SK-N-SH (cell line): ENCODE data around the gene ADAD2.

Source experiments
- CTCF ChIP-seq: fragments of 200-600 bp; sonication (generic); IDR thresholded peaks from 2 replicates; pipeline ENCODE4 v1.6.1; 2017; ENCODE audit warnings: antibody characterized with exemption, mild to moderate bottlenecking, moderate library complexity
- EP300 ChIP-seq, 2 experiments: IDR thresholded peaks; 2 replicates each; pipeline versions ENCODE4 v1.4.0 to v1.6.1; 2012; ENCODE audit warnings: borderline replicate concordance in 1 of 2, low read depth in 1 of 2, low read length in 1 of 2
- MAX ChIP-seq: IDR thresholded peaks from 2 replicates; pipeline ENCODE4 v1.4.0; 2012; ENCODE audit warnings: low read depth
- NRF1 ChIP-seq: IDR thresholded peaks from 2 replicates; pipeline ENCODE4 v1.6.1; 2012; ENCODE audit warnings: low read depth, mild to moderate bottlenecking, low read length
- POLR2AphosphoS5 ChIP-seq: IDR thresholded peaks from 2 replicates; pipeline ENCODE4 v1.6.1; 2012; ENCODE audit warnings: low read depth, low read length
- RAD21 ChIP-seq: IDR thresholded peaks from 2 replicates; pipeline ENCODE4 v1.6.1; 2012; ENCODE audit warnings: mild to moderate bottlenecking, low read length
- REST ChIP-seq: IDR thresholded peaks from 2 replicates; pipeline ENCODE4 v1.6.1; 2012; ENCODE audit warnings: mild to moderate bottlenecking, low read depth, low read length, moderate library complexity
- TAF1 ChIP-seq: IDR thresholded peaks from 2 replicates; pipeline ENCODE4 v1.6.1; 2012; ENCODE audit warnings: low read depth, mild to moderate bottlenecking, low read length, moderate library complexity, borderline replicate concordance
- YY1 ChIP-seq: IDR thresholded peaks from 2 replicates; pipeline ENCODE4 v1.4.0; 2012; ENCODE audit warnings: low read depth, mild to moderate bottlenecking

GRCh38 chr16:84153660-84154214 lies 37.2 kb upstream of the ADAD2 start:
- TF ChIP-seq MAX (no peak), YY1 (no peak), TAF1 (no peak), CTCF (no peak), POLR2AphosphoS5 (no peak), REST (no peak), RAD21 (no peak), NRF1 (no peak), EP300 (IDR thresholded peaks at IDR 0.05; ENCODE audit: borderline replicate concordance in 1 of 2, low read depth in 1 of 2, low read length in 1 of 2) (no peak)
